Measurements from ENCODE around the gene PPP1R16B.

Gene PPP1R16B

GRCh38 chr20:38828514-38829295 lies 23.2 kb downstream of the PPP1R16B start:
- DNase-seq = no peak

GRCh38 chr20:38829296-38829875 lies 23.9 kb downstream of the PPP1R16B start:
- no peak for DNase-seq

- DNase-seq = no peak
These were observed 24.9 kb downstream of the PPP1R16B start for GRCh38 chr20:38830356-38830755.

- DNase-seq = no peak
These were observed 25.7 kb downstream of the PPP1R16B start for GRCh38 chr20:38831049-38831691.

- no peak for DNase-seq
These were observed 26.6 kb downstream of the PPP1R16B start for GRCh38 chr20:38831995-38832620.

GRCh38 chr20:38833154-38833856 lies 27.8 kb downstream of the PPP1R16B start:
- DNase-seq = no peak

- DNase-seq = no peak
These were observed 28.3 kb downstream of the PPP1R16B start for GRCh38 chr20:38833857-38834164.

- DNase-seq = no peak
These were observed 29.4 kb downstream of the PPP1R16B start for GRCh38 chr20:38834868-38835267.

GRCh38 chr20:38835792-38836191 lies 30.3 kb downstream of the PPP1R16B start:
- DNase-seq = no peak

GRCh38 chr20:38836991-38837390 lies 31.5 kb downstream of the PPP1R16B start:
- DNase-seq = no peak

- DNase-seq = no peak
These were observed 32.8 kb downstream of the PPP1R16B start for GRCh38 chr20:38838326-38838725.

- DNase-seq = no peak
These were observed 34.1 kb downstream of the PPP1R16B start for GRCh38 chr20:38839563-38839962.

GRCh38 chr20:38840053-38840893 lies 34.8 kb downstream of the PPP1R16B start:
- no peak for DNase-seq

GRCh38 chr20:38840894-38841470 lies 35.5 kb downstream of the PPP1R16B start:
- DNase-seq = no peak

GRCh38 chr20:38841570-38841969 lies 36.1 kb downstream of the PPP1R16B start:
- no peak for DNase-seq

GRCh38 chr20:38842026-38842425 lies 36.5 kb downstream of the PPP1R16B start:
- no peak for DNase-seq

GRCh38 chr20:38842558-38842981 lies 37.1 kb downstream of the PPP1R16B start:
- DNase-seq = no peak

- DNase-seq = no peak
These were observed 37.8 kb downstream of the PPP1R16B start for GRCh38 chr20:38843346-38843745.

GRCh38 chr20:38844963-38845362 lies 39.5 kb downstream of the PPP1R16B start:
- no peak for DNase-seq

- no peak for DNase-seq
These were observed 42.3 kb downstream of the PPP1R16B start for GRCh38 chr20:38847840-38848239.

- DNase-seq = no peak
These were observed 48.3 kb downstream of the PPP1R16B start for GRCh38 chr20:38853759-38854158.

GRCh38 chr20:38854654-38855066 lies 49.2 kb downstream of the PPP1R16B start:
- no peak for DNase-seq

Measured in NCI-H1105 treated with DMSO at 0.1 percent for 48 hours (cell line).